Measurements from ENCODE around the gene COPS9. TPM values are rescaled to one million over a fixed set of nuclear protein-coding genes. Genes with fewer than 3 reads are reported as not detected.

The COPS9 gene
- total RNA-seq, 3 donors from 2014 or later, result 83.9 to 129 (median 94.3) TPM

GRCh38 chr2:240139011-240139441 is 2.9 kb upstream of the COPS9 start:
- peak in 2 of 3 donors; percentile 7 to 29 for DNase-seq

GRCh38 chr2:240138254-240138984 is 2.3 kb upstream of the COPS9 start:
- Histone ChIP-seq H3K36me3 (ENCODE audit: low read depth) (no peaks in the 10 kb centered on the region), H3K4me1 (ENCODE audit: low read depth) (peaks cover 5% of the 10 kb centered on the region), H3K9me3 (no peaks in the 10 kb centered on the region), H3K4me3 (no peak overlapping the region)
- ATAC-seq (peak; percentile 18), DNase-seq (peak in 2 of 3 donors; percentile 15 to 45)
- TF ChIP-seq CTCF (IDR thresholded peaks at IDR 0.05), result no peak
- intact Hi-C loops (cut with DNase I, micrococcal nuclease), result no loop called here

More at GRCh38 chr2:240139011-240139441, 2.9 kb upstream of the COPS9 start:
- TF ChIP-seq CTCF (IDR thresholded peaks at IDR 0.05), result no peak
- H3K4me3 ChIP-seq, result no peak overlapping the region
- peaks cover 5% of the 10 kb centered on the region for H3K4me1 ChIP-seq (ENCODE audit: low read depth)
- no peak for ATAC-seq
- intact Hi-C loops (cut with DNase I, micrococcal nuclease), result no loop called here
- H3K36me3 ChIP-seq (ENCODE audit: low read depth), result no peaks in the 10 kb centered on the region
- no peaks in the 10 kb centered on the region for H3K9me3 ChIP-seq

- Histone ChIP-seq H3K4me3 (no peak overlapping the region), H3K9me3 (no peaks in the 10 kb centered on the region), H3K36me3 (ENCODE audit: low read depth) (no peaks in the 10 kb centered on the region), H3K4me1 (ENCODE audit: low read depth) (peaks cover 5% of the 10 kb centered on the region)
- TF ChIP-seq CTCF (IDR thresholded peaks at IDR 0.05), result no peak
- intact Hi-C loops (cut with DNase I, micrococcal nuclease), result no loop called here
- DNase-seq (no peak), ATAC-seq (no peak)
Measured at GRCh38 chr2:240137596-240138253, 1.6 kb upstream of the COPS9 start.

- Histone ChIP-seq H3K4me1 (ENCODE audit: low read depth) (peaks cover 5% of the 10 kb centered on the region), H3K4me3 (peak overlapping the region; percentile 98), H3K36me3 (ENCODE audit: low read depth) (no peaks in the 10 kb centered on the region), H3K9me3 (no peaks in the 10 kb centered on the region)
- ATAC-seq (peak; percentile 35), DNase-seq (peak in 1 of 3 donors; percentile 53)
- intact Hi-C loops (cut with DNase I, micrococcal nuclease), result no loop called here
- no peak for TF ChIP-seq CTCF (IDR thresholded peaks at IDR 0.05)
Measured at GRCh38 chr2:240136671-240137292, 677 bp upstream of the COPS9 start.

- peak overlapping the region; percentile 98 for H3K4me3 ChIP-seq
- no peak for TF ChIP-seq CTCF (IDR thresholded peaks at IDR 0.05)
- no peaks in the 10 kb centered on the region for H3K36me3 ChIP-seq (ENCODE audit: low read depth)
- peak; percentile 16 for ATAC-seq
- H3K4me1 ChIP-seq (ENCODE audit: low read depth), result peaks cover 5% of the 10 kb centered on the region
- no peak for DNase-seq
- no peaks in the 10 kb centered on the region for H3K9me3 ChIP-seq
- intact Hi-C loops (cut with DNase I, micrococcal nuclease), result no loop called here
Measured at GRCh38 chr2:240135706-240136012, 446 bp downstream of the COPS9 start.

Data from mucosa of descending colon (tissue), 3 donors.